GM19452 (cell line): ENCODE data around the gene FABP7.

Experiments
- ATAC-seq: cut with Tn5 transposase; IDR thresholded peaks from one replicate; pipeline ENCODE4 v1.9.1; 2021; ENCODE audit not compliant: unreplicated experiment

FABP7 gene

GRCh38 chr6:122792766-122793165 is 13.2 kb downstream of the FABP7 start:
- no peak for ATAC-seq

- no peak for ATAC-seq
These were observed 18.0 kb downstream of the FABP7 start for GRCh38 chr6:122797537-122797936.

DNA sequence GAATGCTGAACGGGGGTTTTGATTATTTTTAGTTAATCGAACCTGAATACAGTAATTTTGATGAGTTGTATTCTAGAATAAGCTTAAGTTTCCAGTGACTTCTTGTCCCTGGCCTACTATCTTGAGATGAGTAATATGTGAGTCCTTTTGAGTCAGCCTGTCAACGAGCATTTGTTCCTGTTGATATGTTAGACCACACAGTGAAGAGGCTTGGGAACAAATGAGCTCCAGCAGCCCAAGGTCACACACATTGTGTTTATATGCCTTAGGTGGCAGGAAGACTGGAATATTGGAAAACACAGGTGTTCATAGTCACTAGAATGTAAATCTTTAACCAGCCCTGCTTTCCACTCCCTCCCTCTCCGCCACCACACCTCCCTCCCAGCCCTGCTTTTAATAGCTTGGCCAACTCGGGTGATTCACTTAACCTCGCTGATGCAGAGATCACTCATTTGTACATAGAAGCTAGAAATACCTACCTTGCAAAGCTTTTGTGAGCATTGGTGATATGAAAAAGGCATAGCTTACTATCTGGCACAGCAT is 18.7 kb downstream of the FABP7 start:
- ATAC-seq = peak; percentile 86

DNA sequence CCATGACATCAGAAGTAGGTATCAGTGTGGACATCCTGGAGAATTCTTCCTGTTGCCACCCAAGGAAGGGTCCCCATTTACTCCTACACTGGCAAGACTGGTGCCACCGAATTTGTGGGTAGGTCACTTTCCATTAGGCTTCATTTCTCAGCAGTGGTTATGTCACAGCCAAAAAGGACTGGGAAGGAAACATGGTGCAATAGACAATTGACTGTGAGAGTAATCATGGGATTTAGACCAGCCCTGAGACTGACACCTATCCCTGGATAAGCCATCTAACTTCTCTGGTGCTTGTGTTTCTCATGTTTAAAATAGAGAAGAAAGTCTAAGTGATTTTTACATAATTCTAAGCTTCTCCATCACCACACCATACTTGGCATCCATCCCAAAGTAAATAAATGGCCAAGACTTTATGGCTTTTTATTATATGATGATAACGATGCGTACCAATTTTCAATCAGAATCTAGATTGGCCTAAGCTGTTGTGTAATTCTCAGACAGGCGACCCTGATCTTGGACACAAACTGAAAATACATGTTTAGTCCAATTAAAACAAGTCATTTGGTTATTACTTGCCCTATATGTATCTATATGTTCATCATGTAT is 19.7 kb downstream of the FABP7 start:
- no peak for ATAC-seq

DNA sequence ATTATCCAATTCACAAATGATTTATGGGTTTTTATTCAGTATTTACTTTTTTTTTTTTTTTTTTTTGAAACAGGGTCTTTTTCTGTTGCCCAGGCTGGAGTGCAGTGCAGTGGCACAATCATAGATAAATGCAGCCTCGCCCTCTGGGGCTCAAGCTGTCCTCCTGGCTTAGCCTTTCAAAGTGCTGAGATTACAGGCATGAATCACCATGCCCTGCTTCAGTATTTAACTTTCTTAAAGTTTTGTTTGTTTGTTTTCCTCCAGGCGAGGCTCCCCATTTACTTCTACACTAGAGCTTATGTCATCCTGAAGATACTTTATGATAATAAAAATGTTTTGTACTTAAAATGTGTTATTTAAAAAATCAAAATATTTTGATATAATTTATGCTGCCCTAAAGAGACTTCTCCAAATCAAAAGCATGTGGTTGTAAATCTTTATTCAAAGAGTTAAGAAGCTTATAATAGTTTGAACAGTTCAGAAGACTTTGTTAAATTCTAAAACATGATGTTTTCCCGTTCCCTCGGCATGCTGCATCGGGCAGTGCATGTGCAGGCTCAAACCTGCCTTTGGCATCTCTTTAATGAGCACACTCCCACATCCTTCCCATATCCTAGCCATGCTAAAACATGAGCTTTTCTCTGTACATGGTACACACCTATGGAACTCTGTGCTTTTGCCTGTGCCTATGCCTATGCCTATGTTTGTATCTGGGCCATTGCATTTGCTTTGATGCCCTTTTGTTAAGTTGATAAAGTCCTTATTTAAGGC is 20.6 kb downstream of the FABP7 start:
- ATAC-seq = no peak

DNA sequence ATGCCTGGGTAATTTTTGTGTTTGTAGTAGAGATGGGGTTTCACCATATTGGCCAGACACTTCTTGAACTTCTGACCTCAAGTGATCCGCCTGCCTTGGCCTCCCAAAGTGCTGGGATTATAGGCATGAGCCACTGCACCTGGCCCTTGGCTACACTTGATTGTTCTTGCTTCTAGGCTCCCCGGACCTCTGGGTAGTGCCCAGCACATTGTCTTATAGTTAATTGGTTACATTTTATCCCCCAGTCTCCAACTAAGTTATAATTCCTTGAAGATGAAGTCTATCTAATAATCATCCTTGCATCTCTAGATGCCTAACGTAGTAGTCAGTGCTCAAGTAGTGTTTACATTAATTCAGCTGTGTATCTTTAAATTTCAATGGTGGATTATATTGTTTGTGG is 21.4 kb downstream of the FABP7 start:
- ATAC-seq = no peak

DNA sequence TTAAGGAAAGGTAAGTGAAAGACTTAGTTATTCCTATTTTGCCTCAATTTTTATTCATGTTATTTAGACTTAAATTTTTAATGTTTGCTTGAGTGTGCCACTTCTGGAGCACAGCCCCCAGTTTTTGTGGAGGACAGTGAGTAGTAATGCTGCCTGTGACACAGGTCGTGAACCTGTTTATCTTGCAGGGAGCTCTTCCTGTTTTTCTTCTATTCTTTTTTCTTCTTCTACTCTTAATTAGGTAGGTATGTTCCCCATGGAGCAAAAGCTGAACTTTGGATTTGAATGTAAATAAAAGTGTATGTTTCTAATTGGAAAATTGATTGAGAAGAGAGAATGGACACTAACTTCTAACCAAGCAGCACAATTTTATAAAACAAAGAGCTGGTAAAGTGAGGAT is 21.9 kb downstream of the FABP7 start:
- ATAC-seq = no peak

- no peak for ATAC-seq
These were observed 23.7 kb downstream of the FABP7 start for GRCh38 chr6:122803171-122803661.

DNA sequence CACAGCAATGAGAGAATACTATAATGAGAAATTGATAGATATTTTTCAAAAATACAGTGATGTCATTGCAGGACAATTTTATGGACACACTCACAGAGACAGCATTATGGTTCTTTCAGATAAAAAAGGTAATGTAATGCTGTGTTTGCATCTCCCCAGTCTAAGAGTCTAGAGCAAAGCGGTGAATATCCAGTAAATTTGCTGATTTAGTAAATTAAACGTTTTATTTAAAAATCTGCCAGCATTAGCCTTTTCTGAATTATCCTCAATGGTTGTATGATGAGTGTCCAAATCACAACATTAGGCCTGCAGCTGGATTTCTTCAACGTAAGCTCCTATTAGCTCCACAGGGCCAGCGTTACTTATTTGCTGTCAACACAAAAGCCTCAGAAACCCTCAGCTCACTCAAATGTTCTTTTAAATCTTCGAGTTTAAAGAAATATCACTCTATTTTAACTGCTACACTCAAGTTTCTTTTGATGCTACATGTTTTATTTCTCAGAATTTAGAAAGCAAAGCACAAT is 25.5 kb downstream of the FABP7 start:
- no peak for ATAC-seq

DNA sequence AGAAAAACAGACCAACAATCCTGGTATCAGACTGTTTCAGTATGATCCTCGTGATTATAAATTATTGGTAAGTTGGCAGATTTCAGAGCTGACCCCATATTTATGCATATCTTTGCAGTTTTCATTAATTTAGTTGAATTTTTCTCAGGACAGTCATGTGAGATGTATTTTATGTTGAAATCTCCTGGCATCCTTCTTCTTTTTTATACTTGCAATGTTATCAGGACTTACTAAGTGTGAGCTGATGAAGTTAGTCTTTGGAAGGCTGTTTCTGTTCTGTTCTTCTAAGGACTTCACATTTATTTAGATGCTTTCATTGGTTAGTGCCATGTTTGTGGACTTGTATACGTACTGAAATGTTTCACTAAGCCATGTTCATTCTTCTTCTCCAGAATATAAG is 26.8 kb downstream of the FABP7 start:
- ATAC-seq = no peak

DNA sequence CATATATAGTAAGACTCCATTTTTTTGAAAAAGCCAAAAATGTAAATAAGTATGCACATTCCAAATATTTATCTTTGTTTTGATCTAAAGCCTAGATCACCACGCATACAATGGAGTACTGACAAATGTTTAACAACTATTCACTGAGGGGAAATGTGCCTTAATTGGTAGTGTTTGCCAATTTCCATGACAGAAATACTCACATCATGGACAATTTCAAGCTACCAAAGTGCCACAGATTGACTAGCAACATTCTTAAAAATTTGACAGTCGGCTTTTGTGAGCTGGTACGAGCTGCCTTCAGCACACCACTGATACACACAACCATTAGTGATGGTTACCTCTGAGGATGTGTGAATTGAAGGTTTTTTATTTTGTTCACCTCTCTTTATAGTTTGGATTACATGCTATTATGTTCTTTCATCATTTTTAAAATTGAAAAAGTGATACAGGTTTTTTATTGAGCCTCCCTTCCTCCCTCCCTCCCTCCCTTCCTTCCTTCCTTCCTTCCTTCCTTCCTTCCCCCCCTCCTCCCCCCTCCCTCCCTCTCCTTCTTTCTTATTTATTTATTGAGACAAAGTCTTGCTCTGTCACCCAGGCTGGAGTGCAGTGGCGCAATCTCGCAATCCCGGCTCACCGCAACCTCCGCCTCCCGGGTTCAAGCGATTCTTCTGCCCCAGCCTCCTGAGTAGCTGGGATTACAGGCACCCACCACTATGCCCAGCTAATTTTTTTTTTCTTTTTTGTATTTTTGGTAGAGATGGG is 28.8 kb downstream of the FABP7 start:
- ATAC-seq = no peak

DNA sequence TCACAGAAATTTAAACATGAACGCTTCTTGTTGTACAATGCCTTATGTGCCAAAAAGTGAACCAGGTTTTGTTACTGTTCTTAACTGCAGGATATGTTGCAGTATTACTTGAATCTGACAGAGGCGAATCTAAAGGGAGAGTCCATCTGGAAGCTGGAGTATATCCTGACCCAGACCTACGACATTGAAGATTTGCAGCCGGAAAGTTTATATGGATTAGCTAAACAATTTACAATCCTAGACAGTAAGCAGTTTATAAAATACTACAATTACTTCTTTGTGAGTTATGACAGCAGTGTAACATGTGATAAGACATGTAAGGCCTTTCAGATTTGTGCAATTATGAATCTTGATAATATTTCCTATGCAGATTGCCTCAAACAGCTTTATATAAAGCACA is 29.5 kb downstream of the FABP7 start:
- ATAC-seq = no peak

- ATAC-seq = no peak
These were observed 30.2 kb downstream of the FABP7 start for GRCh38 chr6:122809691-122810090.

DNA sequence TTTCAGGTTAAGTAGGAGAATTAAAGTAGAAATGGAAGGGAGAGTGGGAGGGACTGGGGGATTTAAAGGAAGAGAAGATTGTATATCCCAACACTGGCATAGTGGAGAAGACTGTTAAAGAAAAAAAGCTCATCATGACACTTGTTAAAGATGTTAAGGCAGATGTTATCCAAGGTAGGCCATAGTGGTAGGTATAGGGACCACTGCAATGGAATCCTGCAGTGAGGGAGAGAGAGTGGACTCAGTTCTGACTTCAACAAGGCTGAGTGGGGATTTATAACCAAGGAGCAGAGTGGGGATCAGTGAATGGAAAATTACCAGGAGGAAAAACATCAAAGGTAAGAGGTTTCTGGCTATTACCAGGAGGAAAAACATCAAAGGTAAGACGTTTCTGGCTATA is 30.7 kb downstream of the FABP7 start:
- ATAC-seq = no peak

- ATAC-seq = no peak
These were observed 37.8 kb downstream of the FABP7 start for GRCh38 chr6:122817358-122817757.

- no peak for ATAC-seq
These were observed 38.2 kb downstream of the FABP7 start for GRCh38 chr6:122817766-122818165.

DNA sequence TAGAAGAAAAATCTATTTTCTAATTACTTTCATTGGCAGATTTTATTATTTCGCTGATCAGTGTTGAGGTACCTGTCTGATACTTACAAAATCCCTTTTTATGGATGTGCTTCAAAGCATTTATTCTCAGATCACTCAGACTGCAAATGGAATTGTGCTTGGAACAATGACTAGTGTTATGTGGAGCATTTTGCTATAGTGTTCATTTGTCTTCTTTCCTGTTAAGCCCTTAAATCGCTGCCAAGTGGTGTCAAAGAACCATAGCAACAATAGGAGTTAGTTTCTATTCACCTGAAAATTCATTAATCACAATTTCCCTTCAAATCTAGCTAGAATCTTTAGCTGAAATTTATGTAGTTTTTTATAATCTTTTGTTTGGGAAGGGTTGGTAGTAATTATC is 39.4 kb downstream of the FABP7 start:
- ATAC-seq = no peak

DNA sequence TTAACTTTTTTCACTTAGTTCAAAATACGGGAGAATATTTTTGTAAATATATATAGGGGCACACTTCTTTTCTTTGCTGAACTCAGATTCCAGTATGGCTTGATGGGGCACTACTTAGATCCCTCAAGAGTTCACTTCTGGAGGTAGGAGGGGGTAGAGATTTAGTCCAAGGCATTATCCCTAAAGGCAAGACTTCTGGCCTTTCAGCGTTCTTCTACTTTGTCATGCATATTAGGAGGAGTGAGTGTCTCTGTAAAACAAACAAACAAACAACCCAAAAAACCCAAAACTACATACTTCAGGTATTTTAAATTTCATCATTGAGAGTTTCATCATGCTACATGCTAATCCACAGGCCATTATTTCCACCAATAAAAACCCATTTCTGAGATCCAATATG is 41.6 kb downstream of the FABP7 start:
- no peak for ATAC-seq

GRCh38 chr6:122825163-122825562 is 45.6 kb downstream of the FABP7 start:
- no peak for ATAC-seq

DNA sequence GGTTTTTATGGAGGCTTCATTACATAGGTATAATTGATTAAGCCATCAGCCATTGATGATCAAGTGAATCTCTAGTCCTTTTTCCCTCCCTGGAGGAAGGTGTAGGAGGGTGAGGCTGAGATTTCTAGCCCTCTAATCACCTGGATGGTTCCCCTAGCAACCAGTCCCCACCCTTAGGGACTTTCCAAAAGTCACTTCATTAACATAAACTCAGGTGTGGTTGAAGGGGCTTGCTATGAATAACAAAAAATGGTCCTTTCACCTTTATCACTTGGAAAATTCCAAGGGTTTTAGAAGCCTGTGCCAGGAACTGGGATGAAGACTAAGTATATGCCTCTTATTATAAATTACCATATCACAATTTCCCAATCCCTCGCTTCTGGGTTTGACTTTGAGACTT is 49.9 kb downstream of the FABP7 start:
- ATAC-seq = no peak

- ATAC-seq = no peak
These were observed 52.0 kb downstream of the FABP7 start for GRCh38 chr6:122831511-122831910.
